Measurements from ENCODE around the gene ACSL1. TPM values are rescaled to one million over a fixed set of nuclear protein-coding genes. Genes with fewer than 3 reads are reported as not detected.

The ACSL1 gene
- total RNA-seq, 2 donors from 2014 or later = 3.8 to 5.2 TPM

GRCh38 chr4:184860018-184860779, 34.4 kb upstream of the ACSL1 start:
- Histone ChIP-seq H3K27me3 (ENCODE audit: control insufficient read depth, insufficient read depth, low read length, poor library complexity, severe bottlenecking) (no peaks in the 10 kb centered on the region), H3K9ac (ENCODE audit: extremely low read depth, low read length, poor library complexity, severe bottlenecking) (no peak overlapping the region), H3K36me3 (ENCODE audit: control insufficient read depth, insufficient read depth, low read length) (no peaks in the 10 kb centered on the region), H3K4me1 (ENCODE audit: control insufficient read depth, insufficient read depth, low read length) (no peaks in the 10 kb centered on the region), H3K4me3 (ENCODE audit: low read length) (no peak overlapping the region), H3K27ac (ENCODE audit: low read depth, low read length) (no peak overlapping the region), H3K9me3 (ENCODE audit: control insufficient read depth, low read length) (no peaks in the 10 kb centered on the region)
- 90 to 91% methylated on average over 9 to 15 of the region's 15 CpGs for WGBS, 2 experiments (ENCODE audit: insufficient coverage in 1 of 2, insufficient read length in 1 of 2)
- no peak overlapping the region for H3K4me3 Mint-ChIP-seq
- TF ChIP-seq, protein P1, sequence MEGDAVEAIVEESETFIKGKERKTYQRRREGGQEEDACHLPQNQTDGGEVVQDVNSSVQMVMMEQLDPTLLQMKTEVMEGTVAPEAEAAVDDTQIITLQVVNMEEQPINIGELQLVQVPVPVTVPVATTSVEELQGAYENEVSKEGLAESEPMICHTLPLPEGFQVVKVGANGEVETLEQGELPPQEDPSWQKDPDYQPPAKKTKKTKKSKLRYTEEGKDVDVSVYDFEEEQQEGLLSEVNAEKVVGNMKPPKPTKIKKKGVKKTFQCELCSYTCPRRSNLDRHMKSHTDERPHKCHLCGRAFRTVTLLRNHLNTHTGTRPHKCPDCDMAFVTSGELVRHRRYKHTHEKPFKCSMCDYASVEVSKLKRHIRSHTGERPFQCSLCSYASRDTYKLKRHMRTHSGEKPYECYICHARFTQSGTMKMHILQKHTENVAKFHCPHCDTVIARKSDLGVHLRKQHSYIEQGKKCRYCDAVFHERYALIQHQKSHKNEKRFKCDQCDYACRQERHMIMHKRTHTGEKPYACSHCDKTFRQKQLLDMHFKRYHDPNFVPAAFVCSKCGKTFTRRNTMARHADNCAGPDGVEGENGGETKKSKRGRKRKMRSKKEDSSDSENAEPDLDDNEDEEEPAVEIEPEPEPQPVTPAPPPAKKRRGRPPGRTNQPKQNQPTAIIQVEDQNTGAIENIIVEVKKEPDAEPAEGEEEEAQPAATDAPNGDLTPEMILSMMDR (conservative IDR thresholded peaks at IDR 0.05) = no peak
- H3K36me3 Mint-ChIP-seq (ENCODE audit: low read depth) = no peaks in the 10 kb centered on the region
- H3K27me3 Mint-ChIP-seq (ENCODE audit: insufficient read depth) = no peaks in the 10 kb centered on the region
- H3K9me3 Mint-ChIP-seq = no peaks in the 10 kb centered on the region
- no peak for DNase-seq
- no peaks in the 10 kb centered on the region for H3K4me1 Mint-ChIP-seq
- H3K27ac Mint-ChIP-seq = no peak overlapping the region

DNA sequence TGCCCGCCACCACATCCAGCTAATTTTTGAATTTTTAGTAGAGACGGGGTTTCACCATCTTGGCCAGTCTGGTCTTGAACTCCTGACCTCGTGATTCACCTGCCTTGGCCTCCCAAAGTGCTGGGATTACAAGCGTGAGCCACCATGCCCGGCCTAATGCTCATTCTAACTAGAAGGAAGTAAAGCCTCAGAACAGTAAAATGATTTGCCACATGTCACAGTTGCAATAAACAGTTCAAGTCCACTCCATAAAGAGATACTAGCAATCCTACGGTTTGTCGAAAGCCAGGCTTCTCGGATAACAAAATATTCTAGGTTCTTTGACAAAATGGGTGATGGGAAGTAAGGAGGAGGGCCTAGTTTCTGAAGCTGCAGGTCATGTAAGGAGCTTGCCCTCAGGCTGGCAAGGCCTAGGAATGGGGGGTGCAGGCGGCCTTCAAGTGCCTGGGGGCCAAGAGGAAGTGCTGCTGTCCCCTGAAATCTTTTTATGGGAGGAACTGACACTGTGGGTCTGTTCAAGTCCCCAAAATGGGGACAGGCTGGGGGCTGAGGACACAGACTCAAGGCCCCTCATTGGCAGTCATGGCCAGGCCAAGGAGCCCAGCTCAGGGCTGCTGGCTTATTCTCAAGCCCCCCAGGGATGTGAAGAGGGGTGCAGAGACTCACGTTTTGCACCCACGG, 31.8 kb upstream of the ACSL1 start:
- Histone ChIP-seq H3K36me3 (ENCODE audit: control insufficient read depth, insufficient read depth, low read length) (no peaks in the 10 kb centered on the region), H3K9ac (ENCODE audit: extremely low read depth, low read length, poor library complexity, severe bottlenecking) (no peak overlapping the region), H3K27me3 (ENCODE audit: control insufficient read depth, insufficient read depth, low read length, poor library complexity, severe bottlenecking) (no peaks in the 10 kb centered on the region), H3K4me1 (ENCODE audit: control insufficient read depth, insufficient read depth, low read length) (no peaks in the 10 kb centered on the region), H3K9me3 (ENCODE audit: control insufficient read depth, low read length) (no peaks in the 10 kb centered on the region), H3K4me3 (ENCODE audit: low read length) (no peak overlapping the region), H3K27ac (ENCODE audit: low read depth, low read length) (no peak overlapping the region)
- Mint-ChIP-seq H3K4me1 (no peaks in the 10 kb centered on the region), H3K4me3 (no peak overlapping the region), H3K36me3 (ENCODE audit: low read depth) (no peaks in the 10 kb centered on the region), H3K27me3 (ENCODE audit: insufficient read depth) (no peaks in the 10 kb centered on the region), H3K27ac (no peak overlapping the region), H3K9me3 (no peaks in the 10 kb centered on the region)
- TF ChIP-seq, protein P1 (conservative IDR thresholded peaks at IDR 0.05) = no peak
- DNase-seq = no peak
- 80 to 81% methylated on average over 7 to 11 of the region's 11 CpGs for WGBS, 2 experiments (ENCODE audit: insufficient coverage in 1 of 2, insufficient read length in 1 of 2)

DNA sequence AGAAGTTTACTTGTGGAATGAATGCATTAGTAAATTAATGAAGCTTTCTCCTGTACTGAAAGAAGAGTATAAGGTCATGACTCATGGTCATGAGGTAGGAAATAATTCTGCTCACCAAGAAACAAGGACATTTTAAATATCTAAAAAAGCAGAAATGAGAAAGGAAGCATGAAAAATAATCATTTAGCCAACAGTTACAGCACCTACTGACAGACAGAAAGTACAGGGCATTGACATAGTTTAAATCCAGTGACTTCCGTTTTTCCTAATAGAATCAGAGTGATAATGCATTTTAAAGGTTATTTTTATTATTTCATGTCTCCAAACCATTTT, 30.5 kb upstream of the ACSL1 start:
- 89% methylated on average over 1 of the region's 1 CpG; no CpG with 5 or more reads in 1 of the 2 experiments for WGBS, 2 experiments (ENCODE audit: insufficient coverage in 1 of 2, insufficient read length in 1 of 2)
- H3K4me1 Mint-ChIP-seq = no peaks in the 10 kb centered on the region
- no peaks in the 10 kb centered on the region for H3K27me3 Mint-ChIP-seq (ENCODE audit: insufficient read depth)
- DNase-seq = no peak
- H3K4me1 ChIP-seq (ENCODE audit: control insufficient read depth, insufficient read depth, low read length) = no peaks in the 10 kb centered on the region
- H3K9me3 ChIP-seq (ENCODE audit: control insufficient read depth, low read length) = no peaks in the 10 kb centered on the region
- H3K36me3 Mint-ChIP-seq (ENCODE audit: low read depth) = no peaks in the 10 kb centered on the region
- TF ChIP-seq, protein P1 (conservative IDR thresholded peaks at IDR 0.05) = no peak
- no peak overlapping the region for H3K27ac Mint-ChIP-seq
- no peak overlapping the region for H3K27ac ChIP-seq (ENCODE audit: low read depth, low read length)
- H3K9me3 Mint-ChIP-seq = no peaks in the 10 kb centered on the region
- no peak overlapping the region for H3K4me3 ChIP-seq (ENCODE audit: low read length)
- no peaks in the 10 kb centered on the region for H3K36me3 ChIP-seq (ENCODE audit: control insufficient read depth, insufficient read depth, low read length)
- no peak overlapping the region for H3K4me3 Mint-ChIP-seq
- H3K9ac ChIP-seq (ENCODE audit: extremely low read depth, low read length, poor library complexity, severe bottlenecking) = no peak overlapping the region
- no peaks in the 10 kb centered on the region for H3K27me3 ChIP-seq (ENCODE audit: control insufficient read depth, insufficient read depth, low read length, poor library complexity, severe bottlenecking)
